OCI-LY7 (cell line): ENCODE data around the gene MIOX. TPM values are rescaled to one million over a fixed set of nuclear protein-coding genes. Genes with fewer than 3 reads are reported as not detected.

Experiments
- BruUV-seq: library from RNA; stranded (reverse); fragments of 400-500 nt; replicated peaks from 2 replicates; lab custom pipeline; 2021; lab: Mats Ljungman, UMichigan
- CTCF ChIA-PET: fragments of 300-600 bp; sonication (Branson Sonifier 250); formaldehyde crosslinking; loops from one replicate; lab custom pipeline; 2022; ENCODE audit warnings: antibody characterized with exemption; ENCODE audit not compliant: unreplicated experiment; lab: Charles Lee
- POLR2A ChIA-PET: fragments of 300-600 bp; sonication (Branson Sonifier 250); formaldehyde crosslinking; loops from one replicate; lab custom pipeline; 2022; ENCODE audit warnings: antibody characterized with exemption; lab: Charles Lee
- DNase-seq: peaks from one replicate; pipeline ENCODE4 v3.0.0-alpha.2; 2015; ENCODE audit warnings: low spot score
- H2AFZ ChIP-seq: fragments of 200-600 bp; sonication (generic), shearing (Covaris generic); 2 replicates; pipeline ENCODE4 v1.6.1; 2014; ENCODE audit warnings: mild to moderate bottlenecking, antibody characterized with exemption, low read length, moderate library complexity
- H3K27ac ChIP-seq: fragments of 200-600 bp; sonication (generic); 2 replicates; pipeline ENCODE4 v1.5.1; 2014; ENCODE audit warnings: mixed run types, low read depth, mild to moderate bottlenecking, moderate library complexity, low read length, inconsistent platforms; ENCODE audit not compliant: poor library complexity, severe bottlenecking
- H3K36me3 ChIP-seq: fragments of 200-600 bp; sonication (generic); 2 replicates; pipeline ENCODE4 v1.6.1; 2014; ENCODE audit warnings: mild to moderate bottlenecking, antibody characterized with exemption, low read length, moderate library complexity, mixed read lengths; ENCODE audit not compliant: insufficient read depth
- H3K4me1 ChIP-seq: fragments of 200-600 bp; sonication (generic); 2 replicates; pipeline ENCODE4 v1.5.1; 2014; ENCODE audit warnings: mild to moderate bottlenecking, low read length; ENCODE audit not compliant: insufficient read depth, poor library complexity, severe bottlenecking
- H3K4me2 ChIP-seq: fragments of 200-600 bp; sonication (generic); 2 replicates; pipeline ENCODE4 v1.6.1; 2014; ENCODE audit warnings: mild to moderate bottlenecking, low read length
- H3K4me3 ChIP-seq: fragments of 200-600 bp; sonication (generic); 2 replicates; pipeline ENCODE4 v1.5.1; 2014; ENCODE audit warnings: mild to moderate bottlenecking, low read depth, low read length; ENCODE audit not compliant: poor library complexity, severe bottlenecking
- H3K79me2 ChIP-seq: fragments of 200-600 bp; sonication (generic); 2 replicates; pipeline ENCODE4 v1.6.1; 2016; ENCODE audit warnings: low read depth, mild to moderate bottlenecking, low read length, moderate library complexity, mixed read lengths; ENCODE audit not compliant: insufficient read depth
- H3K9me2 ChIP-seq: fragments of 200-600 bp; sonication (generic); 2 replicates; pipeline ENCODE4 v1.6.1; 2016; ENCODE audit warnings: mild to moderate bottlenecking, low read length, mixed read lengths; ENCODE audit not compliant: insufficient read depth
- H3K9me3 ChIP-seq: fragments of 200-600 bp; sonication (generic); 2 replicates; pipeline ENCODE4 v1.6.1; 2014; ENCODE audit warnings: mild to moderate bottlenecking, mixed run types, low read length, mixed read lengths
- H4K20me1 ChIP-seq: fragments of 200-600 bp; sonication (generic); 2 replicates; pipeline ENCODE4 v1.6.1; 2014; ENCODE audit warnings: mild to moderate bottlenecking, antibody characterized with exemption, low read length, moderate library complexity, mixed read lengths; ENCODE audit not compliant: insufficient read depth
- CTCF ChIP-seq: fragments of 200-600 bp; sonication (generic); conservative IDR thresholded peaks from 2 replicates; pipeline ENCODE4 v1.5.1; 2014; ENCODE audit warnings: mild to moderate bottlenecking, antibody characterized with exemption, low read length, moderate library complexity, mixed read lengths
- EZH2phosphoT487 ChIP-seq: fragments of 200-600 bp; sonication (generic); IDR thresholded peaks from 2 replicates; pipeline ENCODE4 v1.6.1; 2018; ENCODE audit warnings: low read depth, borderline replicate concordance, mild to moderate bottlenecking, mixed run types, antibody characterized with exemption, low read length, moderate library complexity, mixed read lengths
- intact Hi-C: fragments of 100-400 bp; cut with micrococcal nuclease; formaldehyde crosslinking; loops from one replicate; pipeline ENCODE4 v1.10.0; 2022; ENCODE audit not compliant: unreplicated experiment
- total RNA-seq, 2 experiments: library from RNA; depleted of rRNA in 1 of 2; stranded (reverse); fragments of >200 nt in 1 of 2; shearing (Covaris generic) in 1 of 2; gene quantifications; 2 replicates each; pipeline ENCODE4 v1.2.3, GENCODE V29; 2014 to 2022

Gene MIOX
- total RNA-seq, 2 experiments from 2014 or later, result 0.53 TPM; not detected in 1

DNA sequence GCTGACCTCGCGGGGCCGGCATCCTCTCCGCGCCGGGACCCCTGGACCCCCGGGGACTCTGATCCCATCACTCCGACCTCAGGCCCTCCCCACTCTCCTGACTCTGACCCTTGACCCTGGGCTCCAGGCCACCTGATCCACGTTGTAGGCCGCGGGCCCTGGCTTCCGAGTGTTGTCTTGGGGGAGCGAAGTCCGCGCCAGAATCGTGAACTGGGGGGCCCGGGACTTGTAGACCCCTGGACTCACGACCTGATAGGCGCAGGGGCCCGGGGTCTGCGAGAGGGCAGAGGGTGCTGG is 43.9 kb downstream of the MIOX start:
- BruUV-seq, result no TSS peak
- DNase-seq, result no peak
- no peaks in the 10 kb centered on the region for H4K20me1 ChIP-seq
- ChIA-PET CTCF (no interaction called here), POLR2A (no interaction called here)
- peak overlapping the region; percentile 92 for H3K4me2 ChIP-seq
- H3K27ac ChIP-seq, result peak overlapping the region; percentile 53
- no peak for TF ChIP-seq CTCF
- H3K36me3 ChIP-seq, result no peaks in the 10 kb centered on the region
- no peaks in the 10 kb centered on the region for H3K9me3 ChIP-seq
- H2AFZ ChIP-seq, result peak overlapping the region; percentile 7; the same call in 1 of the 2 replicates
- H3K79me2 ChIP-seq, result no peaks in the 10 kb centered on the region
- H3K9me2 ChIP-seq, result no peaks in the 10 kb centered on the region
- peaks cover 63% of the 10 kb centered on the region for H3K4me1 ChIP-seq
- peak overlapping the region; percentile 71 for H3K4me3 ChIP-seq
- intact Hi-C loops, result loop anchor here (2.0 kb wide), 1 partner anchor 52 kb away; the partner anchor contains the start of gene CHKB

DNA sequence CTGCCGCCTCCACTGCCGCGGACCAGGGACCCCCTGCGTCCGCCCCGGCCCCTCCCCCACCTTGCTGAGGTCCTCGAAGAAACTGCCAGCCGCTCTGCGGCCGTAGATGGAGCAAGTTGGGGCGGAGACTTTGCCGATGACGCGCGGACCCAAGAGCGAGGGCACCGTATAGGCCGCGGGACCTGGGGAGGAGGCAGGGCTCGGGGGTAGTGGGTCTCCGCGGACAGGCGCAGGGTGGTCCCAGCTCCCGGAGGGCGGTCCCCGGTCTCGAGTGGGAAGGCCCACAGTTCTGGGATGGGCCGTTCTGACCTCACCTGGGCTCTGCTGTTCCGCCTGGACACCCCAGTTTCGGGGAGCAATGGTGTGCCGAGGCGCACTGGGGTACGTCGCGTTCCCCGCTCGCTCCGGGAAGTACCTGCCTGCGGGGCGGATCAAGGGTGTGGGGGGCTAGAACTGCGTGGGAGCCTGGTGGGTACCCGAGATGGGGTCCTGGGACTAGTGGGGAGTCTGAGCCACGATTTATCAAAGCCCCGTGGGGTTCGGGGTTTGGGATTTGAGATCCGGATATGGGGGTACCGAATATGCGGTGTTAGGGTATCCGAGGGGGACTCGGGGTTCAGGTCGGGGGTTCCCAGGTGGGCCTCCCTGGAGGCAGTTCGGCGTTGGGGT is 44.4 kb downstream of the MIOX start:
- H3K27ac ChIP-seq, result peak overlapping the region; percentile 53
- H3K4me1 ChIP-seq, result peaks cover 68% of the 10 kb centered on the region
- no peaks in the 10 kb centered on the region for H3K9me2 ChIP-seq
- POLR2A ChIA-PET, result interaction anchor here (0.5 kb wide), 1 partner anchor 15 kb away, joined by 3 read pairs; the partner anchor contains the start of gene KLHDC7B
- no peak for TF ChIP-seq CTCF
- no peak for TF ChIP-seq EZH2phosphoT487
- H2AFZ ChIP-seq, result peak overlapping the region; percentile 7; the same call in 1 of the 2 replicates
- no TSS peak for BruUV-seq
- H4K20me1 ChIP-seq, result no peaks in the 10 kb centered on the region
- H3K4me2 ChIP-seq, result peak overlapping the region; percentile 92
- peak overlapping the region; percentile 71 for H3K4me3 ChIP-seq
- no peaks in the 10 kb centered on the region for H3K79me2 ChIP-seq
- H3K9me3 ChIP-seq, result no peaks in the 10 kb centered on the region
- DNase-seq, result peak; percentile 90
- H3K36me3 ChIP-seq, result no peaks in the 10 kb centered on the region
- intact Hi-C loops, result loop anchor here (2.0 kb wide), 1 partner anchor 52 kb away; the partner anchor contains the start of gene CHKB
- CTCF ChIA-PET, result no interaction called here

DNA sequence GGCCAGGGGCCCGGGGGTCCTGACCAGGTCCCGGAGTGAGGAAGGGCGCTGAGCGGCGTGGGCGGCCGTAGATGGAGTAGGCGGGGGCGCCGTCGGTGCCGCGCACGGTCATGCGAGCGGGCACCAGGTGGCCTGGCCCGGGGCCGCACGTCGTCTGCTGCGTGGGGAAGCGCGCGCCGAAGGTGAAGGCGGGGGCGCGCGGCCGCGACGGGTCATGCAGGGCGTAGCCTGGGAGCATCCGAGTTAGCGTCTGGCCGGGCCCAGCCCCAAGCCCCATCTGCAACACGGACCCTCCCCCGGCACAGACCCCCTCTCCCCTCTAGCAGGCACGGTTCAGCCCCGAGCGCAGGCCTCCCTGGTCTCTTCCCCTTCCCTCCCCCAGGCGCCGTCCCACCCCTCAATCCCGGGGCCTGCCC is 44.9 kb downstream of the MIOX start:
- POLR2A ChIA-PET, result interaction anchor here (0.5 kb wide), 1 partner anchor 14 kb away, joined by 3 read pairs; the partner anchor contains the start of gene KLHDC7B
- TF ChIP-seq CTCF (no peak), EZH2phosphoT487 (no peak)
- Histone ChIP-seq H3K36me3 (no peaks in the 10 kb centered on the region), H3K9me3 (no peaks in the 10 kb centered on the region), H2AFZ (peak overlapping the region; percentile 5; the same call in 1 of the 2 replicates), H3K9me2 (no peaks in the 10 kb centered on the region), H3K79me2 (no peaks in the 10 kb centered on the region), H3K27ac (peak overlapping the region; percentile 53), H3K4me3 (peak overlapping the region; percentile 71), H3K4me2 (peak overlapping the region; percentile 92), H3K4me1 (peaks cover 73% of the 10 kb centered on the region), H4K20me1 (no peaks in the 10 kb centered on the region)
- CTCF ChIA-PET, result no interaction called here
- intact Hi-C loops, result loop anchor here (2.0 kb wide), 1 partner anchor 51 kb away; the partner anchor contains the start of gene CHKB
- BruUV-seq, result no TSS peak
- peak; percentile 72 for DNase-seq
